Neuron (in vitro differentiated cells): Measurements from ENCODE around the gene SDC1.

Experiments used
- H2AFZ ChIP-seq: one replicate; pipeline ENCODE4 v1.6.1; 2013; ENCODE audit warnings: low read depth, mild to moderate bottlenecking, inconsistent platforms, low read length, moderate library complexity
- H3K27me3 ChIP-seq: one replicate; pipeline ENCODE4 v1.6.1; 2013; ENCODE audit warnings: low read length; ENCODE audit not compliant: insufficient read depth
- H3K36me3 ChIP-seq: one replicate; pipeline ENCODE4 v1.6.1; 2013; ENCODE audit warnings: low read length; ENCODE audit not compliant: insufficient read depth
- H3K4me1 ChIP-seq: one replicate; pipeline ENCODE4 v1.6.1; 2013; ENCODE audit warnings: low read length; ENCODE audit not compliant: insufficient read depth
- H3K4me3 ChIP-seq: 2 replicates; pipeline ENCODE4 v1.5.1; 2013; ENCODE audit warnings: mild to moderate bottlenecking, low read length, moderate library complexity
- H3K9me3 ChIP-seq: one replicate; pipeline ENCODE4 v1.6.1; 2013; ENCODE audit warnings: low read length

SDC1 gene

DNA sequence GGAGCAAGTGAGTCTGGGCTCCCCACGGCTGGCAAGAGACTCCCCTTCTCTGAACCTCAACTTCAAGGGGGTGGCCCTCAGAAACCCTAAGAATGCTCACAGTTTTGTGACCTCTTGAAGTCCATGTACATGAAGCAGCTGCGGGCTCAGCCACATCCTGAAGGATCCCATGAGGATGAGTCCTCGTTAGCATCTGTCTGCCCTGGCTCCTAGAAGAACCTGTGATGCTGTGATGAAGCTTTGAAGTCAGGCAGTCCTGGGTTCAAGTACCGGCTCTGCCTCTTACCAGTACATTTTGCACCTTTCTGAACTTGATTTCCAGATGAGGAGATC, 38.1 kb downstream of the SDC1 start:
- Histone ChIP-seq H2AFZ (no peak overlapping the region), H3K4me1 (peaks cover 10% of the 10 kb centered on the region), H3K27me3 (peaks cover 4% of the 10 kb centered on the region), H3K9me3 (no peaks in the 10 kb centered on the region), H3K36me3 (no peaks in the 10 kb centered on the region), H3K4me3 (no peak overlapping the region)

DNA sequence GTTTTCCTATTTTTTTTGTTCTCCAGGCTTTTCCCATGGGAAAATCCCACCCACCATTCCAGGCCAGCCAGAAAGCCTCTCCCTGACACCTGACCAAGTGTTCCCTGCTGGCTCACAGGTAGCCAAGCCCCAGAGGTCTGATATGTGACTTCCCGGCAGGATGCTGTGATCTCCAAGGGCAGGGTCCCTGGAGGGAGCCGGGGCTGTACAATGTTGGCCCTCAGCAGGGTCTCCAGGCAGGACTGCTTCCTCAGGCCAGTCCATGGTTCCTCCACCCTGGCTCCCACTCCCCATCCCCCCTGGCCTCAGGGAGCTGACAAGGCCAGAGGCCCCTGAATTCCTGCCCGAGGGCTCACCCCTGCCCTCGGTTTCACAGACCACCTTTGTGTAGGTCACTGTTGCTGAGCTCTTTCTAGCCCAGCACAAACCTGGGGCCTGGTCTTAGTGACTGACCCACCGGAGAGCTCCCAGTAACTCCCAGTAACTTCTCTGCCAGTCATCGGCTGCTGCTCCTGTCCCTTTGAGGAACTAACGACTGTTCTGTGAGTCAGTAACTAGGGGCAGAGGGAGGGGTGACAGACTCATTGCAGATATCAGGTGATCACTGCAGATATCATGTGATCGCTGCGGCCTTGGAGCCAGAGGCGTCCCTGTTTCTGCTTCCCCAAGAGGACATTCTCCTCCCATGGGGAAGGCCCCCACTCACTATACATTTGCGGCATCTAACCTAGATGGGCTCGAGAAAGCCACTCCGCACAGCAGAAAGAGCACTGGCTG, 38.7 kb downstream of the SDC1 start:
- H2AFZ ChIP-seq, result no peak overlapping the region
- no peaks in the 10 kb centered on the region for H3K9me3 ChIP-seq
- H3K4me3 ChIP-seq, result no peak overlapping the region
- H3K27me3 ChIP-seq, result peaks cover 4% of the 10 kb centered on the region
- H3K36me3 ChIP-seq, result no peaks in the 10 kb centered on the region
- peaks cover 10% of the 10 kb centered on the region for H3K4me1 ChIP-seq

DNA sequence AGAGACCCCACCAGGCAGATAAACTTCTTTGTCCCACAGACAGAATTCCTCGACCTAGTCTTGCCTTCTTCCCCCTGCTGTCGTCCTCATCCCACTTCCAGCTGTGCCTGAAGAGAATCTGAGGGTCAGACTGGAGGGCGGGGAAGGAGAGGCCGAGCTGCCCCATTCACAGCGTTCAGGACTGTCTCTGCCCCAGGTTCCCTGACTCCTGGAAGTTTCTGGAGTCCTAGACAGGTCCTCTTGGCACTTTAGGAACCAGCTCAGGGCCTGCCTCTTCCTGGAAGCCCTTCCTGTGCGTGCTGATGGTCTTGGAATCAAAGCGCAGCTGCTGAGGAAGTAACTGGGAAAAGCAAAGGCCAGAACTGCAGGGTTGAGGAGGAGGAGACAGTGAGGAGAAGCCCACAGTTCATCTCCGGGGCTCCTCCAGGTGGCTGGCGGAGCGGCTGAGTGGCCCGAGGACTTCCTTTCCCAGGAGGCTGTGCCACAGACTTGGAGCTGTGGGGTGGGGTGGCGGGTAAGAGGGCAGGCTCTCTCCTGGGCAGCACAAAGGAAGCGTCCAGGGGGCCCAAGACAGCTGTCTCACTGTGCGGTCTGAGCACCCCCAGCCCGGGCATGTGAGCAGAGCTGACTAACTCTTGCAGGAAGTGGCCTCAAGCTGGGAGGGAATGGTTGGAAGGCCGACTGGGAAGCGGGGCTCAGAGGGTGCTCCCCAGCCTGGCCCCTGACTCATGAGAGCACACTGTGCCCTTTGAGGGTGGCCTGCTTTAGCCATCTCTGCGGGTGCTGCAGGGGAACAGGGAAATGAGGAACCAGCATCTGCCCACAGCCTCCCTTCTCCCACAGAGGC, 39.5 kb downstream of the SDC1 start:
- no peaks in the 10 kb centered on the region for H3K9me3 ChIP-seq
- no peak overlapping the region for H3K4me3 ChIP-seq
- peaks cover 10% of the 10 kb centered on the region for H3K4me1 ChIP-seq
- no peak overlapping the region for H2AFZ ChIP-seq
- no peaks in the 10 kb centered on the region for H3K36me3 ChIP-seq
- H3K27me3 ChIP-seq, result peaks cover 4% of the 10 kb centered on the region

DNA sequence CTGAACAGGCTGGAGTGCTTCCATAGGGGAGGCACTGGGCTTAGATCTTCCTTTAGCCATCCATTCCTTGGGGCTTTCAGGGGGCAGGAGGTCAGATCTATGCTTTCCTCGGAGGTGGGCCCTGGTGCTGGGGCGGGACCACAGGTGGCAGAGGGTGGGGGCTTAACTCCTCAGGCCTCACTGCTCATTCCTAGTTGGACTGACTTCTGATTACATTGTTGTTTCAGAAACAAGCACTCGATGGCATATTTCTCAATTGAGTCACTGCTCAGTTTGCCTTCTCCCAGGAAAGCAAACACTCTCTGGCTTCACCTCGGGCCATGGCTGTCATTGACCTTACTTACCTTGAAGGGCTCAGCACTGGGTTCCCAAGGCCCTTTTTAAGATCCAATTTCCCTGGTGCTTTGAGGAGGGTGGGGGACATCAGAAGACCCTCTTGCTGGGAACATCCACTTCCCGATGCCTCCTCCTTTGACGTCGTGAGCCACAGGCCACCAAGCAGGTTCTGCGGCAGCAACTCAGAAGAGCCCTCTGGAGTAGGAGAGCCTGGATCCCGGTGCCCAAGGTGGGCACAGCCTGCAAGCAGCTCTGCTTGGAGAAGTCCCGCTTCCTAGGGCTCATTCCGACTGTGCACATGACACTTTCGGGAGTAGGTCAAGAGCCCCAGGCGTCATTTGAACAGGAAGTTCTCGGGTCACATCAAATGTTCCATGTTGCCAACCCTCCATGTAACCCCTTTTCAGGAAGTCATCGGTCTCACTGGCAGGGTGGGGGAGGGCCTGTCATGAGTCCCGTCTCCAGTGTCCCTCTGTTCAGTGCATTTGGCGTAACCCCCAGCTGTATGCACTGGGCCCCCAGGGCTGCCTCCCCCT, 40.6 kb downstream of the SDC1 start:
- Histone ChIP-seq H3K4me3 (no peak overlapping the region), H3K4me1 (peaks cover 10% of the 10 kb centered on the region), H3K36me3 (no peaks in the 10 kb centered on the region), H3K9me3 (no peaks in the 10 kb centered on the region), H2AFZ (no peak overlapping the region), H3K27me3 (no peaks in the 10 kb centered on the region)

DNA sequence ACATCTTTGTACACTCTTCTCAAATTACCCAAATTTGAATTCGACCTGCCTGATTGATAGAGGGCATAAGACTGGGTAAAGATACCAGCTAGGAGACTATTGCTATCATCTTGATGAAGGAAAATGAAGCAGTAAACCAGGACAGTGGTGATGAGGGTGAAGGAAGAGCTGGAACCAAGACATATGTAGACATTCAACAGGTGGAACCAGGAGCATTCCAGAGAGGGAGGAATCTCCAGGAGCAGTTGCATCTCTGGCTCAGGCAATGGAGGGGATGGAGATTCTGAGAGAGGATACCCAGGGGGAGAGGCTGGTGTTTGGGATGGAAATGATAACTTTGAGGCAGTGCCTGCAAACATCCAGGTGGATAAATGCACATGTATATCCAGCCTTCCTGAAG, 41.6 kb downstream of the SDC1 start:
- Histone ChIP-seq H3K4me3 (no peak overlapping the region), H3K36me3 (no peaks in the 10 kb centered on the region), H3K4me1 (peaks cover 10% of the 10 kb centered on the region)

DNA sequence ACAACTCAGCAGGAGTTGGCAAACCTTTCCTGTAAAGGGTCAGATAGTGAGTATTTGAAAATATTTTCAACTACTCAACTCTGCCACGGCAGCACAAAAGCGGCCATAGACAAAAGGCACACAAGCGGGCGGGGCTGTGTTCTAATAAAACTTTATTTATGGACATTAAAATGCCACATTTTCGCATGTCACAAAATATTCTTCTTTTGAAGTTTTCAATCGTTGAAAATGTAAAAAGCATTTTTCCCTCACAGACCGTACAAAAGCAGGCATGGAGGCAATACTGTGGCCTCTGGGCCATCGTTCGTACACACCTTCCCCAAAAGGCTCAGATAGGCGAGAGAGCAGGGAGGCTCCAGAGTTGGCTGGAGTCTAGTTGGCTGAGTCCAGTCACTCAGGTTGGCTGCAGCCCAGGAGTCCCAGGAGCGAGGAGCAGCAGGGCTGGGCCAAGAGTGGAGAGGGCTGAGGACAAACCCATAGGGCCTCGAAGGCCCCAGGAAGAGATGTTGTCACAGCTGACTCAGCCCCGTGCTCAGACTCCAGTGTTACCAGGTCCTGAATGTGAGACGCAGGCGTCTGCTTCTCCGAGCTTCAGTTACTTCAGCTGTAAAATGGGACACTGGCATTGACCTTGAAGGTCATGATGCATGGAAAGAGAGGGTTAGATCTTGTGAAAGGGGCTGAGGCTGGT, 42.5 kb downstream of the SDC1 start:
- Histone ChIP-seq H3K4me3 (no peak overlapping the region), H3K9me3 (no peaks in the 10 kb centered on the region), H2AFZ (no peak overlapping the region), H3K4me1 (peaks cover 10% of the 10 kb centered on the region), H3K36me3 (no peaks in the 10 kb centered on the region), H3K27me3 (peaks cover 10% of the 10 kb centered on the region)

More for the DNA sequence above, 41.6 kb downstream of the SDC1 start:
- H3K27me3 ChIP-seq, result peaks cover 3% of the 10 kb centered on the region
- no peaks in the 10 kb centered on the region for H3K9me3 ChIP-seq
- no peak overlapping the region for H2AFZ ChIP-seq

DNA sequence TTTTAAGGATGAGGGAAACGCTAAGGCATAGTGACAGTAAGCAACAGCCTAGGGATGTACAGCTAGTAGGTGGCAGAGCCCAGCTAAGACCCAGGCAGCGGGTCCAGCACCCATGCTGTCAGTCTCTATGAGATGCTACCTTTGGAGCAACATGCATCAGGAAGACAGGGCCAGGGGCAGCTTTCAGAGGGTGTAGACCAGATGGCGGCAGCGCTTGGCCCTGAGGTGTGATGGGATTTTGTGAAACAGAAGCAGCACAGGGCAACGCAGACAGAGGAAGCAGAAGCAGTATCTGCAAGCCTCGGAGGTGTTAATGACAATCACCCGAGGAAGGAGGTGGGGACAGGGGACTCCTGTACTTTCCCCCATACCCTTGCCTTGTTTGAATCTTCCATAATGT, 43.2 kb downstream of the SDC1 start:
- Histone ChIP-seq H3K4me3 (no peak overlapping the region), H3K36me3 (no peaks in the 10 kb centered on the region), H2AFZ (no peak overlapping the region), H3K27me3 (peaks cover 10% of the 10 kb centered on the region), H3K4me1 (peaks cover 10% of the 10 kb centered on the region), H3K9me3 (no peaks in the 10 kb centered on the region)

DNA sequence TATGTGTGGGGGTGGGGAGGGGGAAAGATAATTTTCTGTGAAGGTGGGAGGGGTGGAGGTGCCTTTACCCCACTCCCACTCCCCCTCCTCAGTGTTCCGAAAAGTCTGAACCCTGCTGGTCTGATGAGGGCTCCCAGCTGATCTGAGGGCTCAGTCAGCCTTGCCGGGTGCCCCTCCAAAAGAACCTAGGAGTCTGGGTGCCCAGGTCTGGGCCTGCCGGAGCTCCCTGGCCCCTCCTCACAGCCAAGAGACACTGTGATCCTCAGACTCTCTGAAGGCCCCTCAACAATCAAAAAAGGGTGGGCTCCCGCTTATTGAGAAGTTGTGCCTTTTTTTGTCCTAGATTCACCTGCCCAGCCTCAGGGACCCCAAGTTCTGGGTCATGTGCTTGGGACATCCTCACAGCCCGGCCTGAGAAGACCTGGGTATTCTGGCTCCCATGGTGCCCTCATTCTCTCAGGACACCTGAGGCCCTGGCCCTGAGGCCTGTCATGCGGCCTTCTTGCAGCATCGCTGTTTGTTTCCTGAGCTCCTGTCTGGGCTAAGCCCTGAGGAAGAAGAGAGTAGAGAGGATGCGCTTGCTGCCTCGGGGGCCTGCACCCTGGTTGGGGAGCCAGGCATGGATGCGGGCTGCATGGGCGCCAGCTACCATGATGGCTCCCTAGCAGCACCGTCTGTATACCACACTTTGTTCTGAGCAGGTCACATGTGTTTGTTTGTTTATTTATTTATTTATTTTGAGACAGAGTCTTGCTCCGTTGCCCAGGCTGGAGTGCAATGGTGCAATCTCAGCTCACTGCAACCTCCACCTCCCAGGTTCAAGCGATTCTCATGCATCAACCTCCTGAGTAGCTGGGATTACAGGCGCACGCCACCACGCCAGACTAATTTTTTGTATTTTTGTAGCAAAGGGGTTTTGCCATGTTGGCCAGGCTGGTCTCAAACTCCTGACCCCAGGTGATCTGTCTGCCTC, 44.0 kb downstream of the SDC1 start:
- H2AFZ ChIP-seq, result no peak overlapping the region
- no peaks in the 10 kb centered on the region for H3K9me3 ChIP-seq
- H3K4me3 ChIP-seq, result no peak overlapping the region
- H3K4me1 ChIP-seq, result peaks cover 6% of the 10 kb centered on the region
- H3K36me3 ChIP-seq, result no peaks in the 10 kb centered on the region
- peaks cover 10% of the 10 kb centered on the region for H3K27me3 ChIP-seq

DNA sequence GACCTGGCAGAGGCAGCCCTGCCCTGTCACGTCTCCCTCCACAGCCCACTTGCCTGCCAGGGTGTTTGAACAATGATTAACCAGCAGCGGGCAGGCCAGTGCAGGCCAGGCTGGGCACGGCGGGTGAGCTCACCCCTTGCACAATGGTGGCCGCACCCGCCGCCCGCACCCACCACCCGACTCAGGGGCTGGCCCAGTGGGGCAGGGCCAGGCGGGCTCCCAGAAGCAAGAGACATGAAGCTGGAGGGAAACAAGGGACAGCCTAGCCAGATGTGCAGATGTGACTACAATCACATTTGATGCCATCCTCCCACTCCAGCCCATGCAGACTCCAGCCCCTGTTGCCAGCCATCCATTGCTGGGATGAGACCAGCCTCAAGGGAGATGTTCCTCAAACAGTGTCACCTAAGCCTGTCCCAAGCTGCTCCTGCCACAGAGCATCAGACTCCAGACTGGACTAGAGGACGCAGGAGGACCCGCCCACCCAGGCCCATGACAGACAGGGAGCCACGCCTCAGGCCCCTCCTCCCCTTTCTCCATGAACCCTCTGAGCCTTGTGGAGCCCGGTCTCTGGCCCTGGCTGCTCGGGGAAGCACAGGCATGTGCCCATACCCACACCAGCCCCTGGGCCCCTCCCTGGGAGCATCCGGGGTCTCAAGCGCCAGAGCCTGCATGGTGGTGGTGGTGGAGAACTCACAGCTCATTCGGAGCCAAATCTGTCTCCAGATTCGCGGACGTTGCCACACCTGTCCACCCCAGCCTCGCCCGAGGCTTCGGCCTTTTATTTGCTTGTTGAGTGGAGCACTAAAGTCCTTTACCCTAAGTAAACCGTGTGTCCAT, 45.0 kb downstream of the SDC1 start:
- Histone ChIP-seq H3K9me3 (no peaks in the 10 kb centered on the region), H3K4me3 (no peak overlapping the region), H2AFZ (no peak overlapping the region), H3K4me1 (no peaks in the 10 kb centered on the region), H3K27me3 (peaks cover 10% of the 10 kb centered on the region), H3K36me3 (no peaks in the 10 kb centered on the region)

DNA sequence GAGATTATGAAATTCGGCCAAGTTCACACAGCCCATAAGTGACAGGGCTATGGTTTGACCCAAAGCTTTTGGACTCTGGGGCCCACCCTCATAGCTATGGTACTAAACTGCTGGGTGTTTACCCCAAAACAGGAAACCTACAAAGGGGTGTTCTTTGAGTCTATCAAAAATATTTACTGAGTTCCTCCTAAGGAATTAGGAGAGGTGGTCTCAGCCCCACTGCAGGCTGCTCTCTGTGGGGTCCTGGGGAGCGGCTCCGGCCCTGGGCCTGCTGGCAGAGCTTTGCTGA, 45.5 kb downstream of the SDC1 start:
- H3K36me3 ChIP-seq, result no peaks in the 10 kb centered on the region
- H3K9me3 ChIP-seq, result no peaks in the 10 kb centered on the region
- H2AFZ ChIP-seq, result no peak overlapping the region
- H3K27me3 ChIP-seq, result peaks cover 10% of the 10 kb centered on the region
- no peak overlapping the region for H3K4me3 ChIP-seq
- H3K4me1 ChIP-seq, result no peaks in the 10 kb centered on the region

DNA sequence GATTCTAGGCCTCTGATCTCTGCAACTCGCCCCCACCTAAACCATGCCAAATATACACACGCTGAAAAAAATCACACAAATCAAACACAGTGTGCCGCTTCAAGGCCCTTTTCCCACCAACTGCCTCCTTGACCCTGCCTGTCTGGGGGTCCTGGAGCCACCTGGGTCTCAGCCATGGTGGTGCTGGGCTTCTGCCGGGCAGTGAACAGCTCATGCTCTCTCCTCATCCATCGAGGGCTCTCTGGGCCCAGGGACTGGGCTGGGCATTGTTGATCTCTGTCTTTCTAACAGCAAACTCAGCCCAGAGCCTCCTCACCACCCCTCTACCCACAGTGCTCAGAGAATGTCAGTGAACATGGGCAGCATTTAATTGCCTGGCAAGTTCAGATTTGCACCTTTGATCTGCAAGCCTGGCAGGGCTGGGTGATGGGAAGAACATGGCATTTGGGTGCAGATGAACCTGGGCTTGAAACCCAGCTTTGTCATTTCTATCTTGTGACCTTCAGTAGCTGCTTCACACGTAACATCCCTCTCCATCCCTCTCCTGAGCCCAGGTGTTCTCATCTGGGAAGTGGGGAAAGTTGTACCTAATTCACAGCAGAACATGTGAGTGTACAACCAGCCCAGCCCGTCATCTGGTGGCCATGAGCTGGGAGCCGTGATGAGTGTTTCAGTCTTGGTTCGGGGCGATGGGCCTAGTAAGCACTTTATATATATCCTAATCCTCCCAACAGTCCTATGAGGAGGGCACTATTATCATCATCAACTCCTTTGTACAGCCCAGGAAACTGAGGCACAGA, 46.1 kb downstream of the SDC1 start:
- Histone ChIP-seq H3K36me3 (no peaks in the 10 kb centered on the region), H3K4me1 (no peaks in the 10 kb centered on the region), H3K9me3 (no peaks in the 10 kb centered on the region), H2AFZ (no peak overlapping the region), H3K27me3 (peaks cover 10% of the 10 kb centered on the region), H3K4me3 (no peak overlapping the region)
